Ishikawa (cell line): ENCODE measurements around the gene PLOD1.

Experiments
- CREB1 ChIP-seq: IDR thresholded peaks from 2 replicates; pipeline ENCODE4 v1.6.1; 2012; ENCODE audit warnings: low read depth
- EP300 ChIP-seq: IDR thresholded peaks from 2 replicates; pipeline ENCODE4 v1.6.1; 2012; ENCODE audit warnings: borderline replicate concordance
- FOXM1 ChIP-seq: IDR thresholded peaks from 2 replicates; pipeline ENCODE4 v1.6.1; 2012; ENCODE audit warnings: low read depth, borderline replicate concordance
- NFIC ChIP-seq: IDR thresholded peaks from 2 replicates; pipeline ENCODE4 v1.6.1; 2012
- TEAD4 ChIP-seq: IDR thresholded peaks from 2 replicates; pipeline ENCODE4 v1.6.1; 2012
- YY1 ChIP-seq: IDR thresholded peaks from 2 replicates; pipeline ENCODE4 v1.6.1; 2012; ENCODE audit warnings: low read depth
- TF ChIP-seq, protein P1 (sequence below): IDR thresholded peaks from 2 replicates; pipeline ENCODE4 v1.6.1; 2012

DNA sequence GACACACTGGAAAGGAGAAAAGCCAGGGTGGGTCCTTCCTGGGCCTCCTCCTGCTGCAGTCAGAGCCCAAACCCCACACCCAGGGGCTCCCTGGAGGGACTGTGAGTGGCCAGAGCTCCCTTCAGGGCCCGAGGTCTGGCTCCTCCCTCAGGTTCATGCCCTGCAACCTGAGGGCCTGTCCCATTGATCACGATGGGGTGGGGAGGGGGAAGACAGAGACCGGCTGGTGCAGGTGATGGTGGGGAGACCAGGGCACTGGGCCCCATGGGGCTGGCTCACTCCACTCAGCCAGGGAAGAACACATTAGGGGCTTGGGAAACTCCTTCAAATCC lies 45.7 kb upstream of the PLOD1 start:
- TF ChIP-seq FOXM1 (no peak), YY1 (no peak), CREB1 (no peak), EP300 (no peak), NFIC (no peak), TEAD4 (no peak)
- TF ChIP-seq, protein P1, sequence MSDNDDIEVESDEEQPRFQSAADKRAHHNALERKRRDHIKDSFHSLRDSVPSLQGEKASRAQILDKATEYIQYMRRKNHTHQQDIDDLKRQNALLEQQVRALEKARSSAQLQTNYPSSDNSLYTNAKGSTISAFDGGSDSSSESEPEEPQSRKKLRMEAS = no peak
